ENCODE measurements around the gene CACNA2D2. TPM values are rescaled to one million over a fixed set of nuclear protein-coding genes. Genes with fewer than 3 reads are reported as not detected.

Gene CACNA2D2
- total and polyA plus RNA-seq, 2 of the 13 experiments (the other 11 are each of a cell fraction or from before 2014, with no cell fraction given): not detected

DNA sequence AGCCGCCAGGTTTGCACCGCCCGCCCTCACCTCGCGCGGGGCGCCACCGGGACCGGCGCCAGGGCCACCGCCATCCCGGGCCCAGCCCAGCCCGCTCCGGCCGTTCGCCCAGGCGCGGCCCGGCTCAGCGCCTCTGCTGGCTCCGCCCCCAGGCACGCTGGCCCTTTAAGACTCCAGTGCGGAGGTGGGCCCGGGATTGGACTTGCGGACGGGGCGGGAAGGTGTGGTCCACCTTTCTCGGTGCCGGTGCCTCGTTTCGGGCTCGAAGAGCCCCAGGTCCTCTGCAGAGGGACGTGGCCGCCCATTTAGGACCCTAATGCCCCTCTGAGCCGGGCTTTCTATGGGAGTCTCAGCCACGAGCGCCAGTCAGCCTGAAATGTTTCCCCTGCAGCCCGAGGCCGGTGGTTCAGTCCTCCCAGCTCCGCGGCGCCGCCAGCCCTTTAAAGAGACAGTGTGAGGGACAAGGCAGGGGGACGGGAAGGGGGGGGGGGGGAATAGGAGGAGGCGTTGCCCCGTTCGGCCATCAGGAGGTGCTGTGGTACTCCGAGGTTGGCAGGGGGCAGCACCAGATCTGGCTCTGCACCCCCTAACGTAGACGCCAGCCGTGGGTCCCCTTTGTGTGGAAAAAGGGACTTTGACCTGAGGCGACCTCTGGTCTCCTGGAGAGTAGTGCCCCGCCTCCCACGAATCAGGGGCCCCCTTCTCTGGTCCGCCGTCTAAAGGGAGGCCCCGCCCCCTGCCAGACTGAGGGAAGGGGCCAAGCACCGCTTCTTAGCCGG is 181.9 kb downstream of the CACNA2D2 start (continued):
- TF ChIP-seq ZNF749 (CRISPR knock-in tag; IDR thresholded peaks at IDR 0.05; ENCODE audit: borderline replicate concordance): peak; percentile 17; the same call in 1 of the 2 replicates
- no peak for TF ChIP-seq ZFP36L1 (CRISPR knock-in tag; IDR thresholded peaks at IDR 0.05)
- TF ChIP-seq MEIS2 (CRISPR knock-in tag; IDR thresholded peaks at IDR 0.05): no peak; the same call in 1 of the 2 replicates
- no peak for TF ChIP-seq SNAPC2 (CRISPR knock-in tag; IDR thresholded peaks at IDR 0.05)
- peak; percentile 48; the same call in 1 of the 2 replicates for TF ChIP-seq REPIN1 (CRISPR knock-in tag; IDR thresholded peaks at IDR 0.05; ENCODE audit: borderline replicate concordance, low read depth)
- TF ChIP-seq ZC3H13 (CRISPR knock-in tag; IDR thresholded peaks at IDR 0.05): no peak
- TF ChIP-seq GATA4 (IDR thresholded peaks at IDR 0.05; ENCODE audit: borderline replicate concordance, low read depth): peak; percentile 22; the same call in 1 of the 2 replicates
- TF ChIP-seq SIN3B (IDR thresholded peaks at IDR 0.05; ENCODE audit: low read length): no peak
- no peak for TF ChIP-seq SETDB1 (CRISPR knock-in tag; IDR thresholded peaks at IDR 0.05; ENCODE audit: borderline replicate concordance)
- TF ChIP-seq MAZ (IDR thresholded peaks at IDR 0.05; ENCODE audit: borderline replicate concordance, low read depth, low read length): peak; percentile 86; the same call in 1 of the 2 replicates
- TF ChIP-seq MAZ (CRISPR knock-in tag; IDR thresholded peaks at IDR 0.05; ENCODE audit: low read depth): peak; percentile 41; the same call in 1 of the 2 replicates
- TF ChIP-seq, protein P1, sequence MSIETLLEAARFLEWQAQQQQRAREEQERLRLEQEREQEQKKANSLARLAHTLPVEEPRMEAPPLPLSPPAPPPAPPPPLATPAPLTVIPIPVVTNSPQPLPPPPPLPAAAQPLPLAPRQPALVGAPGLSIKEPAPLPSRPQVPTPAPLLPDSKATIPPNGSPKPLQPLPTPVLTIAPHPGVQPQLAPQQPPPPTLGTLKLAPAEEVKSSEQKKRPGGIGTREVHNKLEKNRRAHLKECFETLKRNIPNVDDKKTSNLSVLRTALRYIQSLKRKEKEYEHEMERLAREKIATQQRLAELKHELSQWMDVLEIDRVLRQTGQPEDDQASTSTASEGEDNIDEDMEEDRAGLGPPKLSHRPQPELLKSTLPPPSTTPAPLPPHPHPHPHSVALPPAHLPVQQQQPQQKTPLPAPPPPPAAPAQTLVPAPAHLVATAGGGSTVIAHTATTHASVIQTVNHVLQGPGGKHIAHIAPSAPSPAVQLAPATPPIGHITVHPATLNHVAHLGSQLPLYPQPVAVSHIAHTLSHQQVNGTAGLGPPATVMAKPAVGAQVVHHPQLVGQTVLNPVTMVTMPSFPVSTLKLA (IDR thresholded peaks at IDR 0.05): no peak
- TF ChIP-seq HNRNPL (IDR thresholded peaks at IDR 0.05; ENCODE audit: low read depth, low read length): peak; percentile 87; the same call in 1 of the 2 replicates
- TF ChIP-seq ZSCAN20 (CRISPR knock-in tag; IDR thresholded peaks at IDR 0.05; ENCODE audit: borderline replicate concordance): peak; percentile 52; the same call in 1 of the 2 replicates
- no peak for TF ChIP-seq DPF2 (CRISPR knock-in tag; IDR thresholded peaks at IDR 0.05; ENCODE audit: borderline replicate concordance, low read depth)
- no peak for TF ChIP-seq ZNF235 (CRISPR knock-in tag; IDR thresholded peaks at IDR 0.05; ENCODE audit: borderline replicate concordance)
- peak; percentile 92 for TF ChIP-seq RBFOX2 (IDR thresholded peaks at IDR 0.05; ENCODE audit: low read depth, low read length)
- no peak; the same call in 1 of the 2 replicates for TF ChIP-seq NRL (CRISPR knock-in tag; IDR thresholded peaks at IDR 0.05; ENCODE audit: borderline replicate concordance)
- no peak for TF ChIP-seq ZNF501 (CRISPR knock-in tag; IDR thresholded peaks at IDR 0.05)
- TF ChIP-seq ZNF451 (CRISPR knock-in tag; IDR thresholded peaks at IDR 0.05): 0 out of 2 replicates have a peak, but pooled peaks have one; percentile 14

Data from HepG2 (cell line).